DOHH2 (cell line): Measurements from ENCODE around the gene TSC1.

Experiments
- H3F3A ChIP-seq: fragments of 200-600 bp; sonication (generic), shearing (Covaris generic); 2 replicates; pipeline ENCODE4 v1.6.0; 2016; ENCODE audit warnings: antibody characterized with exemption, mild to moderate bottlenecking; ENCODE audit not compliant: control insufficient read depth, insufficient read depth
- H3K27ac ChIP-seq: fragments of 200-600 bp; sonication (generic); 2 replicates; pipeline ENCODE4 v1.5.1; 2014; ENCODE audit warnings: low read depth, mild to moderate bottlenecking, low read length, moderate library complexity
- H3K27me3 ChIP-seq: fragments of 200-600 bp; sonication (generic); 2 replicates; pipeline ENCODE4 v1.6.1; 2014; ENCODE audit warnings: mild to moderate bottlenecking, low read length, mixed read lengths; ENCODE audit not compliant: control insufficient read depth
- H3K36me3 ChIP-seq: fragments of 200-600 bp; sonication (generic); 2 replicates; pipeline ENCODE4 v1.6.1; 2014; ENCODE audit warnings: mild to moderate bottlenecking, low read length, moderate library complexity, mixed read lengths; ENCODE audit not compliant: control insufficient read depth
- H3K4me1 ChIP-seq: fragments of 200-600 bp; sonication (generic); 2 replicates; pipeline ENCODE4 v1.6.1; 2014; ENCODE audit warnings: mild to moderate bottlenecking, low read length, mixed read lengths; ENCODE audit not compliant: control insufficient read depth
- H3K4me2 ChIP-seq: fragments of 200-600 bp; sonication (generic); 2 replicates; pipeline ENCODE4 v1.6.0; 2014; ENCODE audit warnings: mild to moderate bottlenecking, low read length, moderate library complexity
- H3K4me3 ChIP-seq: fragments of 200-600 bp; sonication (generic); 2 replicates; pipeline ENCODE4 v1.5.1; 2014; ENCODE audit warnings: mild to moderate bottlenecking, low read length, mixed read lengths
- H3K79me2 ChIP-seq: fragments of 200-600 bp; sonication (generic); 2 replicates; pipeline ENCODE4 v1.6.1; 2014; ENCODE audit warnings: mild to moderate bottlenecking, low read length, mixed read lengths; ENCODE audit not compliant: control insufficient read depth
- H3K9me2 ChIP-seq: fragments of 200-600 bp; sonication (generic); replicated peaks from 2 replicates; pipeline ENCODE4 v1.6.1; 2014; ENCODE audit warnings: mild to moderate bottlenecking, low read length, mixed read lengths; ENCODE audit not compliant: control insufficient read depth
- H3K9me3 ChIP-seq: fragments of 200-600 bp; sonication (generic); 2 replicates; pipeline ENCODE4 v1.6.1; 2014; ENCODE audit warnings: antibody characterized with exemption, low read length, mixed read lengths; ENCODE audit not compliant: control insufficient read depth, insufficient read depth
- H4K20me1 ChIP-seq: fragments of 200-600 bp; sonication (generic); 2 replicates; pipeline ENCODE4 v1.6.0; 2014; ENCODE audit warnings: low read depth, mild to moderate bottlenecking, antibody characterized with exemption, low read length, moderate library complexity; ENCODE audit not compliant: control insufficient read depth, insufficient read depth
- EZH2phosphoT487 ChIP-seq: fragments of 200-600 bp; sonication (generic); IDR thresholded peaks from 2 replicates; pipeline ENCODE4 v1.6.1; 2017; ENCODE audit warnings: borderline replicate concordance, mild to moderate bottlenecking, antibody characterized with exemption, low read length, moderate library complexity, mixed read lengths
- TF ChIP-seq, protein P1 (sequence below): fragments of 200-600 bp; sonication (generic); IDR thresholded peaks from one replicate; pipeline ENCODE4 v1.5.1; 2014; ENCODE audit warnings: antibody characterized with exemption, mild to moderate bottlenecking, low read depth, low read length; ENCODE audit not compliant: poor library complexity, severe bottlenecking

TSC1 gene

DNA sequence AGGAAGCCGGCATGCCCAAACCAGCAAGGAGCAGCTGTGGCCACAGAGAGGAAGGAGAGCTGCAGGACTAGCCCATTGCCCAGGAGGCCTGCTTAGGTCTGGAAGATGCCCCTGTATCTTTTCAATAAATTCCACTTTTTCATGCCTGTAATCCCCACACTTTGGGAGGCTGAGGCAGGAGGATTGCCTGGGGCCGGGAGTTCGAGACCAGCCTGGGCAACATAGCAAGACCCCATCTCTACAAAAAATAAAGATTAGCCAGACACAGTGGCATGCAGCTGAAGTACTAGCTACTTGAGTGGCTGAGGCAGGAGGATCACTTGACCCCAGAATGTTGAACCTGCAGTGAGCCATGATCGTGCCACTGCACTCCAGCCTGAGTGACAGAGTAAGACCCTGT, 5.3 kb upstream of the TSC1 start:
- no peaks in the 10 kb centered on the region for H4K20me1 ChIP-seq
- H3K4me1 ChIP-seq, result peaks cover 35% of the 10 kb centered on the region
- H3K36me3 ChIP-seq, result no peaks in the 10 kb centered on the region
- TF ChIP-seq, protein P1, sequence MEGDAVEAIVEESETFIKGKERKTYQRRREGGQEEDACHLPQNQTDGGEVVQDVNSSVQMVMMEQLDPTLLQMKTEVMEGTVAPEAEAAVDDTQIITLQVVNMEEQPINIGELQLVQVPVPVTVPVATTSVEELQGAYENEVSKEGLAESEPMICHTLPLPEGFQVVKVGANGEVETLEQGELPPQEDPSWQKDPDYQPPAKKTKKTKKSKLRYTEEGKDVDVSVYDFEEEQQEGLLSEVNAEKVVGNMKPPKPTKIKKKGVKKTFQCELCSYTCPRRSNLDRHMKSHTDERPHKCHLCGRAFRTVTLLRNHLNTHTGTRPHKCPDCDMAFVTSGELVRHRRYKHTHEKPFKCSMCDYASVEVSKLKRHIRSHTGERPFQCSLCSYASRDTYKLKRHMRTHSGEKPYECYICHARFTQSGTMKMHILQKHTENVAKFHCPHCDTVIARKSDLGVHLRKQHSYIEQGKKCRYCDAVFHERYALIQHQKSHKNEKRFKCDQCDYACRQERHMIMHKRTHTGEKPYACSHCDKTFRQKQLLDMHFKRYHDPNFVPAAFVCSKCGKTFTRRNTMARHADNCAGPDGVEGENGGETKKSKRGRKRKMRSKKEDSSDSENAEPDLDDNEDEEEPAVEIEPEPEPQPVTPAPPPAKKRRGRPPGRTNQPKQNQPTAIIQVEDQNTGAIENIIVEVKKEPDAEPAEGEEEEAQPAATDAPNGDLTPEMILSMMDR, result no peak
- TF ChIP-seq EZH2phosphoT487, result no peak
- no peaks in the 10 kb centered on the region for H3K27me3 ChIP-seq
- H3K9me3 ChIP-seq, result no peaks in the 10 kb centered on the region
- H3K4me2 ChIP-seq, result no peak overlapping the region
- H3K9me2 ChIP-seq, result no peaks in the 10 kb centered on the region
- H3K4me3 ChIP-seq, result no peak overlapping the region
- no peak overlapping the region for H3K27ac ChIP-seq
- H3F3A ChIP-seq, result 0 out of 2 replicates have a peak, but pooled peaks cover 2% of the 10 kb centered on the region
- H3K79me2 ChIP-seq, result no peaks in the 10 kb centered on the region

DNA sequence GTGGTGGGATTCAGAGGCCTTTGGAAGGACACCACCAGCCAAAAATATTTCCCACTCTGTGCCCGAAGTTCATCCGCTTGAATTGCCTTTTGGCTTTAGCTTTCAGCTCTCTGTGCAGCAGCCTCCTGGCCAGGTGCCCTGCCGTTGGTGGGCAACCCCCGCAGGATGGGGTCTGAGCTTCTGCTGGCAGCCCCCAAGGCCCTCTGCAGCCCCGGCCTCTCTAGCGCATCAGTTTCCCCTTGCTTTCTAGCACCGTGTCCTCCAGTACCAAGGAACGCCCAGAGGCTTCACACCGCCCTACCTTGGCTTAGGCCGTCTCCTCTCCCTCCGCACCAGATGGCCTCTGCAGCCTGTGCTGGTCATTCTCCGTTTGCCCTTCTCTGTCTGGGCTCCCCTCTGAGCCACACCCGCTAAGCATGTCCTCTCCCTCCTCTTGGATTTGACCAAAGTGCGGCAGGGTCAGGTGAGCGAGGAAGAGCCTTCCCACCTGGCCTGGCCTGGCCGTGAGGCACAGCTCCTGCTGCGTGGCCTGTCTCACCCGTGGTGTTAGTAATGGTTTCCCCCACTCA, 4.2 kb upstream of the TSC1 start:
- Histone ChIP-seq H3K27me3 (no peaks in the 10 kb centered on the region), H3K9me3 (no peaks in the 10 kb centered on the region), H3K36me3 (peaks cover 8% of the 10 kb centered on the region), H3K4me1 (peaks cover 35% of the 10 kb centered on the region), H4K20me1 (no peaks in the 10 kb centered on the region), H3K79me2 (peaks cover 9% of the 10 kb centered on the region), H3F3A (peaks cover 4% of the 10 kb centered on the region), H3K4me3 (no peak overlapping the region), H3K9me2 (no peaks in the 10 kb centered on the region), H3K4me2 (no peak overlapping the region), H3K27ac (no peak overlapping the region)
- TF ChIP-seq EZH2phosphoT487, result no peak
- TF ChIP-seq, protein P1, result no peak

DNA sequence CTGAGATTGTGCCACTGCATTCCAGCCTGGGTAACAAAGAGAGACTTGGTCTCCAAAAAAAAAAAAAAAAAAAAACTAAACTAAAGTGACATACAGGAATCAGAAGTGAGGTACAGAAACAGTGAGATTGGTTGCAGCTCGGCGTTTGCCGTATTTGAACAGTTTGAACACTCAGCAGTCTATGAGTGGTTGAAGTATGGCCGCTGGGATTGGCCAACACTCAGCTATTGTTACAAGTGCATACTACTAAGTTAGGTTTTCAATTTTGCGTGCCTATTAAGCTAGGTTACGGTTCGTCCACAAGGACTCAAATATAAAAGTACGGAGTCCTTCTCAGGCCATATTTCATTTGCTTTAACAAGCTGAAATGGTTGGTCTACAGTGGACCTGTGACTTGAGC, 3.3 kb upstream of the TSC1 start:
- TF ChIP-seq EZH2phosphoT487, result no peak
- TF ChIP-seq, protein P1, result no peak
- H3K27ac ChIP-seq, result no peak overlapping the region
- no peak overlapping the region for H3K4me2 ChIP-seq
- no peaks in the 10 kb centered on the region for H3K27me3 ChIP-seq
- H3K4me3 ChIP-seq, result no peak overlapping the region
- H3K9me2 ChIP-seq, result no peaks in the 10 kb centered on the region
- H3K4me1 ChIP-seq, result peaks cover 42% of the 10 kb centered on the region
- H3K79me2 ChIP-seq, result peaks cover 16% of the 10 kb centered on the region
- no peaks in the 10 kb centered on the region for H3K9me3 ChIP-seq
- H3K36me3 ChIP-seq, result peaks cover 14% of the 10 kb centered on the region
- peaks cover 11% of the 10 kb centered on the region for H3F3A ChIP-seq
- no peaks in the 10 kb centered on the region for H4K20me1 ChIP-seq
